Upper lobe of left lung (tissue), 6 donors: ENCODE results near the gene TTLL8. TPM values are rescaled to one million over a fixed set of nuclear protein-coding genes. Genes with fewer than 3 reads are reported as not detected.

Experiments used
- ATAC-seq, 2 donors: fragments of 200-7000 bp; cut with Tn5 transposase; one replicate each; pipeline ENCODE4 v1.9.1; 2022; ENCODE audit warnings: mild to moderate bottlenecking in 2 of 2, moderate library complexity in 2 of 2; ENCODE audit not compliant: low FRiP score in 2 of 2
- DNase-seq, 2 donors: peaks; one replicate each; pipeline ENCODE4 v3.0.0-alpha.2; 2019 to 2020
- H3K27ac ChIP-seq, 4 donors: fragments of 200-600 bp; sonication (generic); one replicate each; pipeline ENCODE4 v1.5.1; 2016 to 2019
- H3K27me3 ChIP-seq, 4 donors: fragments of 200-600 bp; sonication (generic); one replicate each; pipeline ENCODE4 v1.5.1; 2017 to 2019
- H3K36me3 ChIP-seq, 4 donors: fragments of 200-600 bp; sonication (generic); one replicate each; pipeline ENCODE4 v1.5.1; 2016 to 2019
- H3K4me1 ChIP-seq, 4 donors: fragments of 200-600 bp; sonication (generic); one replicate each; pipeline ENCODE4 v1.5.1; 2018 to 2019
- H3K4me3 ChIP-seq, 4 donors: fragments of 200-600 bp; sonication (generic); one replicate each; pipeline ENCODE4 v1.5.1; 2017 to 2019; ENCODE audit warnings: mild to moderate bottlenecking in 2 of 4, moderate library complexity in 1 of 4
- H3K9me3 ChIP-seq, 4 donors: fragments of 200-600 bp; sonication (generic); one replicate each; pipeline ENCODE4 v1.5.1; 2018 to 2019
- EP300 ChIP-seq, 4 donors: sonication (generic); formaldehyde crosslinking; IDR thresholded peaks; one replicate each; pipeline ENCODE4 v1.5.1; 2017; ENCODE audit warnings: antibody characterized with exemption in 4 of 4, control low read depth in 2 of 4
- POLR2A ChIP-seq, 4 donors: fragments of 450-650 bp; IDR thresholded peaks; one replicate each; pipeline ENCODE4 v1.5.1; 2016 to 2017; ENCODE audit warnings: antibody characterized with exemption in 4 of 4, mild to moderate bottlenecking in 2 of 4
- POLR2AphosphoS5 ChIP-seq, 2 donors: sonication (generic); formaldehyde crosslinking; IDR thresholded peaks; one replicate each; pipeline ENCODE4 v1.5.1; 2017; ENCODE audit warnings: antibody characterized with exemption in 2 of 2
- WGBS, 2 donors: methylation state at CpG; one replicate each; pipeline ENCODE4 v1.1.5; 2017 to 2018; 5-methylcytosine and 5-hydroxymethylcytosine counted together
- total RNA-seq, 6 donors: library from RNA; depleted of rRNA in 4 of 6; stranded (reverse); fragments of >200 nt in 4 of 6; gene quantifications; one replicate each; pipeline versions ENCODE4 v1.1.0 to v1.2.1, GENCODE V29; 2016 to 2021
- TF ChIP-seq, protein P1 (sequence below), 6 experiments: fragments of 450-650 bp in 4 of 6; fragments of 200-600 bp in 2 of 6; sonication (generic) in 2 of 6; IDR thresholded peaks; one replicate each; pipeline ENCODE4 v1.5.1; 2016 to 2019; ENCODE audit warnings: antibody characterized with exemption in 6 of 6
- donor health status: DM: no; HTN: no; CAD: no; lungs with moderate emphysema.
- donor health status: DM: no; HTN: yes; CAD: no; lungs with severe emphysema.

Gene TTLL8
- total RNA-seq, 6 donors from 2014 or later = not detected

DNA sequence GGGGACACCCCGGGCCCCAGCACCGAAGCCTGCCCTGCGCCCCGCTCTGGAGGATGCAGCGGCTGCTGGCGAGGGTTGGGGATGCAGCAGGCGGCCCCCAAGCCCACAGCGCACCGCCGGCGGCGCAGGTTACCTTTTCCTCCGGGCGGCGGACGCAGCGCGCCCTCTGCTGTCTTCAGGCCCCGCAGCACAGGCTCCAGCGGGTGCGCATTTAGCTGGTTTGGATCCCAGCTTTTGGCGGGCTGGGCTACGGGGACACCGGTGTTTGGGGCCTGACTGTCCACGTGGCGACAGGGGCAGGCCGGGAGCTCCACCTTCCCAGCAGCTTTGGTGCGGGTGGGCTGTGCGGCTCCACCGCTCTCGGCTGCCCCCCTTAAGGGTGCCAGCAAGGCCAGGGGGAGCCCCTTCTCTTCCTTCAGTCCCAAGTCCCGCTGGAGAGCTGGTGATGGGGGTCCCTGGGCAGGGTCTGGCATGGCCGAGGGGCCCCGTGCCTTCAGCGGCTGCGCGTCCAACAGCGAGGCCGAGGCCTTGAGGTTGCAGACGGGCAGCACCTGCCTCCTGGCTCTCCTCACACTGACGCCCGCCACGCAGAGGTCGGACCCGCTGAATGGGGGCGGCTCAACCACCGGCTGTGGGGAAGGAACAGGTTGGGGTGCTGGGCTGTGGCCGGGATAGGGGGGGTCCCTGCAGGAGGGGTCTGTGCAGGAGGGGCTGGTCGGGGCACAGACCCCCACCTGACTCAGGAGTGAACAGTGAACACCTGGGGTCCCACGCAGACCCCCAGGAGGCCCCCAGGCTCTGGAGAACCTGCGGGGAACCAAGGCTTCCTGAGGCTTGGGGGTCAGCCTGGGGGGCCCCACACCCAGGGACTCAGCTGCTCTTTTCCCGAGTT lies 27.6 kb downstream of the TTLL8 start:
- H3K36me3 ChIP-seq = no peaks in the 10 kb centered on the region
- TF ChIP-seq, protein P1, sequence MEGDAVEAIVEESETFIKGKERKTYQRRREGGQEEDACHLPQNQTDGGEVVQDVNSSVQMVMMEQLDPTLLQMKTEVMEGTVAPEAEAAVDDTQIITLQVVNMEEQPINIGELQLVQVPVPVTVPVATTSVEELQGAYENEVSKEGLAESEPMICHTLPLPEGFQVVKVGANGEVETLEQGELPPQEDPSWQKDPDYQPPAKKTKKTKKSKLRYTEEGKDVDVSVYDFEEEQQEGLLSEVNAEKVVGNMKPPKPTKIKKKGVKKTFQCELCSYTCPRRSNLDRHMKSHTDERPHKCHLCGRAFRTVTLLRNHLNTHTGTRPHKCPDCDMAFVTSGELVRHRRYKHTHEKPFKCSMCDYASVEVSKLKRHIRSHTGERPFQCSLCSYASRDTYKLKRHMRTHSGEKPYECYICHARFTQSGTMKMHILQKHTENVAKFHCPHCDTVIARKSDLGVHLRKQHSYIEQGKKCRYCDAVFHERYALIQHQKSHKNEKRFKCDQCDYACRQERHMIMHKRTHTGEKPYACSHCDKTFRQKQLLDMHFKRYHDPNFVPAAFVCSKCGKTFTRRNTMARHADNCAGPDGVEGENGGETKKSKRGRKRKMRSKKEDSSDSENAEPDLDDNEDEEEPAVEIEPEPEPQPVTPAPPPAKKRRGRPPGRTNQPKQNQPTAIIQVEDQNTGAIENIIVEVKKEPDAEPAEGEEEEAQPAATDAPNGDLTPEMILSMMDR (IDR thresholded peaks at IDR 0.05) = peak; percentile 73 to 97 (median 93)
- TF ChIP-seq EP300 (IDR thresholded peaks at IDR 0.05) = no peak
- DNase-seq = peak; percentile 76 to 97
- WGBS, 2 donors = 23 to 74% methylated on average over 11 to 42 of the region's 52 CpGs
- no peak overlapping the region for H3K27ac ChIP-seq
- H3K27me3 ChIP-seq = no peaks in the 10 kb centered on the region
- no peak overlapping the region for H3K4me3 ChIP-seq
- no peaks in the 10 kb centered on the region for H3K9me3 ChIP-seq
- ATAC-seq = peak; percentile 81 to 89
- peaks cover 5 to 17% (median 11%) of the 10 kb centered on the region in 4 donors for H3K4me1 ChIP-seq

DNA sequence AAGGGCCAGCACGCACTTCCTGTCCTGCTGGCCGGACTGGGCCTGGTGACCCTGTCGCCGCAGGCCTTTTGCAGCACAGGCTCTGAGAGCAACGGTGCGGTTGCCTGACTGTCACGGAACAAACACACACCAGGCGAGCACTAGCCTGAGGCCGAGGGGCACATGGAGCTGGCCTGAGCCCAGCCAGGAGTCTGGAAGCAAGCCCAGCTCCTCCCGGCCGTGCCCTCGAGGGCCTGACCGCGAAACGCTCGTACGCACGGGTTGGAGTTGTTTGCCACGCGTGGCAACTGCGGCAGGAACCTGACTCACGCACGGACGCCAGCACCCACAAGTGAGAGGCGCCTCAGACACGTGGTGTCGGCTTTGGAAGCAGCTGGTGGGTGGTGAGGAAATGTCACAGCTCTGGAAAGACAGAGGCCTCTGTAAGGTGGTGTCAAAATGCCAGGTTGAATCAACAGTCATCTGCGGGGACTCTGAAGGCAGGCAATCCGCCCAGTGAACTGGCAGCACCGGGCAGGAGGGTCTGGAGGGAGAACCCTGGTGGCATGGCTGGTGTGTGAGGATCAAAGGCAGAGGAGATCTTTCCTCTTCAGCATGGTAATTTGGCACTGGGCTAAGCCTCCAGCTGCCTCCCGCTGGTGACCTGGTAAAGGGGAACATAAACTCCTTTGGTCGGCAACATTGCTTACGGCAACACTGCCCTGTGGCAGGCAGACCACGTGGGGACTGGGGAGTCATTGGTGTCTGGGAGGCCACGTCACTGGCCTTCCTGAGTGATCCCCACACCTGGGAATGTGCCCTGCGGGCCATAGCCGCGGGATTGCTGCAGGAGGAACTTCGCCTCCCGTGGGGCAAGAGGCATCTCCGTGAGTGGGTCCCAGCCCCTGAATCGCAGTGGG lies 30.2 kb downstream of the TTLL8 start:
- Histone ChIP-seq H3K4me3 (no peak overlapping the region), H3K4me1 (peaks cover 5 to 17% (median 11%) of the 10 kb centered on the region in 4 donors), H3K9me3 (no peaks in the 10 kb centered on the region), H3K36me3 (no peaks in the 10 kb centered on the region), H3K27ac (no peak overlapping the region), H3K27me3 (no peaks in the 10 kb centered on the region)
- WGBS, 2 donors = 66 to 67% methylated on average over 27 to 38 of the region's 42 CpGs
- ATAC-seq (peak in 1 of 2 donors; percentile 44), DNase-seq (peak; percentile 40 to 79)
- no peak for TF ChIP-seq POLR2AphosphoS5 (IDR thresholded peaks at IDR 0.05)
- TF ChIP-seq EP300 (IDR thresholded peaks at IDR 0.05) = no peak

DNA sequence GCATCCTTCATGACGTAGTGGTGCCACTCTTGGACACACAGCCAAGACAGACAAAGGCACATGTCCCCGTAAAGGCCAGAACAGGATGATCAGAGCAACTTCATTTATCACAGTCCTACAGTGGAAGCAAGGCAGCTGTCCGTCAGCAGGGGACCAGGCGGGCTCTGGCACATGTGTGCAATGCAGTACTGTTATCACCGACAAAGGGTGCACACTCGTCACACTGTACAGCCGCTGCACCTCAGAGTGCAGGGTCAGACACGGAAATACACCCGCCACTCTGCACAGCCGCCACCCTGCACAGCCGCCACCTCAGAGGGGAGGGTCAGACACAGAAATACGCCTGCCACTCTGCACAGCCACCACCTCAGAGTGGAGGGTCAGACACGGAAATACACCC lies 32.1 kb downstream of the TTLL8 start:
- no peak overlapping the region for H3K4me3 ChIP-seq
- H3K36me3 ChIP-seq = no peaks in the 10 kb centered on the region
- ATAC-seq (no peak), DNase-seq (no peak)
- TF ChIP-seq, protein P1 (IDR thresholded peaks at IDR 0.05) = no peak
- no peak for TF ChIP-seq POLR2AphosphoS5 (IDR thresholded peaks at IDR 0.05)
- TF ChIP-seq EP300 (IDR thresholded peaks at IDR 0.05) = no peak
- TF ChIP-seq POLR2A (IDR thresholded peaks at IDR 0.05) = no peak
- H3K27ac ChIP-seq = no peak overlapping the region
- WGBS, 2 donors = 80 to 83% methylated on average over 3 to 13 of the region's 13 CpGs
- no peaks in the 10 kb centered on the region for H3K9me3 ChIP-seq
- H3K4me1 ChIP-seq = peaks cover 5 to 17% (median 11%) of the 10 kb centered on the region in 4 donors
- H3K27me3 ChIP-seq = no peaks in the 10 kb centered on the region

DNA sequence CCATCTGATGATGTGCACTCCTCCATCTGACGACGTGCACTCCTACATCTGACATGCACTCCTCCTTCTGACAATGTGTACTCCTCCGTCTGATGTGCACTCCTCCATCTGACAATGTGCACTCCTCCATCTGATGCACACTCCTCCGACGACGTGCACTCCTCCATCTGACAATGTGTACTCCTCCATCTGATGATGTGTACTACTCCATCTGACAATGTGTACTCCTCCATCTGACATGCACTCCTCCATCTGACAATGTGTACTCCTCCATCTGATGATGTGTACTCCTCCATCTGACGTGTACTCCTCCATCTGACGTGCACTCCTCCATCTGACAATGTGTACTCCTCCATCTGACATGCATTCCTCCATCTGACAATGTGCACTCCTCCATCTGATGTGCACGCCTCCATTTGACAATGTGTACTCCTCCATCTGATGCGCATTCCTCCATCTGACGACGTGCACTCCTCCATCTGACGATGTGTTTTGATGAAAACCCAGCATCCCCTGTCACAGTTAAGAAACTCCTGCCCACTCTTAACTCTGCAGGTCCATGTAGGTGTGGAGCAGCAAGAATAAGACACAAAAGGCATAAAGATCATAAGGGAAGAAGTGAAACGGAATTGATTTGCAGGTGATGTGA lies 35.8 kb downstream of the TTLL8 start:
- Histone ChIP-seq H3K36me3 (no peaks in the 10 kb centered on the region), H3K27me3 (no peaks in the 10 kb centered on the region), H3K9me3 (no peaks in the 10 kb centered on the region), H3K4me3 (no peak overlapping the region), H3K4me1 (no peaks in the 10 kb centered on the region), H3K27ac (no peak overlapping the region)
- 88 to 89% methylated on average over 14 of the region's 14 CpGs for WGBS, 2 donors
- ATAC-seq (no peak), DNase-seq (no peak)
- no peak for TF ChIP-seq POLR2A (IDR thresholded peaks at IDR 0.05)
- TF ChIP-seq EP300 (IDR thresholded peaks at IDR 0.05) = no peak

DNA sequence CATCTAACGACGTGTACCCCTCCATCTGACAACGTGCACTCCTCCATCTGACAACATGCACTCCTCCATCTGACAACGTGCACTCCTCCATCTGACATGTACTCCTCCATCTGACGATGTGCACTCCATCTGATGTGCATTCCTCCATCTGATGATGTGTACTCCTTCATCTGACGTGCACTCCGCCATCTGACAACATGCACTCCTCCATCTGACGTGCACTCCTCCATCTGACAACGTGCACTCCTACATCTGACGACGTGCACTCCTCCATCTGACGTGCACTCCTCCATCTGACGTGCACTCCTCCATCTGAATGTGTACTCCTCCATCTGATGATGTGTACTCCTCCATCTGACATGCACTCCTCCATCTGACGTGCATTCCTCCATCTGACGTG lies 37.5 kb downstream of the TTLL8 start:
- DNase-seq = no peak
- TF ChIP-seq EP300 (IDR thresholded peaks at IDR 0.05) (no peak), POLR2A (IDR thresholded peaks at IDR 0.05) (no peak), POLR2AphosphoS5 (IDR thresholded peaks at IDR 0.05) (no peak)
- TF ChIP-seq, protein P1 (IDR thresholded peaks at IDR 0.05) = no peak
- 91 to 93% methylated on average over 15 of the region's 15 CpGs for WGBS, 2 donors
- H3K36me3 ChIP-seq = no peaks in the 10 kb centered on the region
- peaks cover 0 to under 1% (median 0%) of the 10 kb centered on the region in 4 donors for H3K4me1 ChIP-seq
- H3K27me3 ChIP-seq = peaks cover 0 to 4% (median 2%) of the 10 kb centered on the region in 4 donors
- no peaks in the 10 kb centered on the region for H3K9me3 ChIP-seq
- ATAC-seq = no peak
- H3K27ac ChIP-seq = no peak overlapping the region
- no peak overlapping the region for H3K4me3 ChIP-seq
